Dedifferentiated amniotic fluid mesenchymal stem cell (primary cell): ENCODE data around the gene NLRC5.

Experiments used
- DNase-seq: peaks from one replicate; pipeline ENCODE4 v3.0.0-alpha.2; 2016; ENCODE audit errors: extremely low spot score

Gene NLRC5

DNA sequence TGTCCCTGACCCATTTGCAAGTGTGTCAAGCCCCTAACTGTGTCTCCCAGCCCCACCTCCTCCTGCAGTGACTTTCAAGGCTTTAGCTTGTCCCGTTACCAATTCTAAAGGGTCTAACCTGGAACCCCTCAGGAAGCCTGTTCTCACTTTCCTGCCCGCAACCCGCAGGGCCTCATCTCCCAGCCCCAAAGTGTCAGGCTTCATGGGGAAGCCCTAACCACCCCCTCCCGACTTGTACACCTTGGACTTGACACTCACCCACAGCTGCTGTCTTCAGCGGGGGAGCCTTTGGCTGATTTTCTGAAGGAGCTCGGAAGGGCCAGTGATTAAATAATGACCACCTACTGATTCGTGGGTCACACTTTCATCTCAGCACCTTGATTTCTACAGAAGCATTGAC lies 33.1 kb downstream of the NLRC5 start:
- no peak for DNase-seq

DNA sequence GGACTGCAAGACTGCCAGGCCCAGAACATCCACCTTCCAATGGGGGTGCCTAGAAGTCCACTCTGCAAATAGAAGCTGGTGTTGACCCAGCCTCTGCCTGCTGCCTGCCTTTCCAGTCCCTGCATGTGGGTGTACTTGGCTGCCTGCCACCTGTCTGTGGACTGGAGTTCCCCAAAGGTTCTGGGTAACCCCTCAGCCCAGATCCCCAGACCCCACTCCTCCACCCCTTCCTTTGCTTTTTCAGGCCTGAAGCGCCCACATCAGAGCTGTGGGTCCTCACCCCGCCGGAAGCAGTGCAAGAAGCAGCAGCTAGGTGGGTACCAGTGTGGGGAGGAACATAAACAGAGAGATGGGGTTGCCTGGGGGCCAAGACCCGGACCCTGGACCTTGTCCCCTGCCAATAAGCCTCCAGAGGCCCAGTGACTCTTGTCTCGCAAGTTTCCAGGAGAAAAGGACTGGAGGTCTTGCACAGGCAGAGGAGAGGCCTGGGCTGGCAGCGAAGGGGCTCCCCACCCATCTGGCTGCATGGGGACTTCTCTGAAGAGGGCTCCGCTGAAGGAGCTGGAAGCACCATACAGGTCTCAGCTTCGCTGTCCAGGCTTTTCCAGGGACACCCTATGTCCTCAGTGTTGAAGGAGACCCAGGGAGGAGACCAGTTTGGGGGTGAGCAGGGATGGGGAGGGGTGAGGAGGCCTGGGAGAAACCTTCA lies 34.3 kb downstream of the NLRC5 start:
- DNase-seq: no peak

DNA sequence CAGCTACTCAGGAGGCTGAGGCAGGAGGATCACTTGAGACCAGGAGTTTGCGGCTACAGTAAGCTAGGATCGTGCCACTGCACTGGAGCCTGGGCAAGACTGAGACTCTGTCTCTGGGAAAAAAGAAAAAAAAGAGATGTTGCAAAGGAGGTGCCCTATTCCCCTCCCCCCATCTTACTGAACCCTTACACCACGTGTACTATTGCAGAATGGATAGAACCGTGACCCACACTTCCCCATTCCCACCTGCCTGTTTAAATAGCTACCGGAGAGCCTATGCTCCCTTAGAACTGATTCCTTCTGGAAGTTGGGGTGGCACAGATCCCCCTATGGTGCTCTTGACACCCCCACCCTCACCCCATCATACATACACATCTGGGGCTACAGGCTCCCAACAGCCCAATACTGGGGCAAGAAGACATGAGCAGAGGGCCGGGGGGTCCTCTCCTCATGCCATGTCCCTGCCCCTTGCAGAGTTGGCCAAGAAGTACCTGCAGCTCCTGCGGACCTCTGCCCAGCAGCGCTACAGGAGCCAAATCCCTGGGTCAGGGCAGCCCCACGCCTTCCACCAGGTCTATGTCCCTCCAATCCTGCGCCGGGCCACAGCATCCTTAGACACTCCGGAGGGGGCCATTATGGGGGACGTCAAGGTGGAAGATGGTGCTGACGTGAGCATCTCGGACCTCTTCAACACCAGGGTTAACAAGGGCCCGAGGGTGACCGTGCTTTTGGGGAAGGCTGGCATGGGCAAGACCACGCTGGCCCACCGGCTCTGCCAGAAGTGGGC lies 35.7 kb downstream of the NLRC5 start:
- no peak for DNase-seq

DNA sequence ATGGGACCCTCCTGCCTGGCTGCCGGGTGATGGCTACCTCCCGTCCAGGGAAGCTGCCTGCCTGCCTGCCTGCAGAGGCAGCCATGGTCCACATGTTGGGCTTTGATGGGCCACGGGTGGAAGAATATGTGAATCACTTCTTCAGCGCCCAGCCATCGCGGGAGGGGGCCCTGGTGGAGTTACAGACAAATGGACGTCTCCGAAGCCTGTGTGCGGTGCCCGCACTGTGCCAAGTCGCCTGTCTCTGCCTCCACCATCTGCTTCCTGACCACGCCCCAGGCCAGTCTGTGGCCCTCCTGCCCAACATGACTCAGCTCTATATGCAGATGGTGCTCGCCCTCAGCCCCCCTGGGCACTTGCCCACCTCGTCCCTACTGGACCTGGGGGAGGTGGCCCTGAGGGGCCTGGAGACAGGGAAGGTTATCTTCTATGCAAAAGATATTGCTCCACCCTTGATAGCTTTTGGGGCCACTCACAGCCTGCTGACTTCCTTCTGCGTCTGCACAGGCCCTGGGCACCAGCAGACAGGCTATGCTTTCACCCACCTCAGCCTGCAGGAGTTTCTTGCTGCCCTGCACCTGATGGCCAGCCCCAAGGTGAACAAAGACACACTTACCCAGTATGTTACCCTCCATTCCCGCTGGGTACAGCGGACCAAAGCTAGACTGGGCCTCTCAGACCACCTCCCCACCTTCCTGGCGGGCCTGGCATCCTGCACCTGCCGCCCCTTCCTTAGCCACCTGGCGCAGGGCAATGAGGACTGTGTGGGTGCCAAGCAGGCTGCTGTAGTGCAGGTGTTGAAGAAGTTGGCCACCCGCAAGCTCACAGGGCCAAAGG lies 36.8 kb downstream of the NLRC5 start:
- DNase-seq: no peak

- no peak for DNase-seq
These were observed 37.4 kb downstream of the NLRC5 start for GRCh38 chr16:57026778-57027062.

- no peak for DNase-seq
These were observed 37.7 kb downstream of the NLRC5 start for GRCh38 chr16:57027067-57027466.

DNA sequence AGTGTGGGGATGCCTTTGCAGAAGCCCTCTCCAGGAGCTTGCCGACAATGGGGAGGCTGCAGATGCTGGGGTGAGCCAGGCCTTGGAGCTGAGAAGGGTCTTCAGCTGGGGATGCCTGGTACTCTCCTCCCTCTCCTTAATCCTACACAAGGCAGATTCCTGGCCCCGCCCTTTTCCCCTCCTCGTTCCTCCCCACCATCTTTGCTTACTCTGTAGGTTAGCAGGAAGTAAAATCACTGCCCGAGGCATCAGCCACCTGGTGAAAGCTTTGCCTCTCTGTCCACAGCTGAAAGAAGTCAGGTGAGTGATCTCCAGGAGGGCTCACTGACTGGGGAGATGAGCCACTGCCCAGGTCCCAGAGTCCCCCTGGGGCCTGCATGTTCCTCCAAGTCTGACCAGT lies 38.7 kb downstream of the NLRC5 start:
- DNase-seq: no peak

DNA sequence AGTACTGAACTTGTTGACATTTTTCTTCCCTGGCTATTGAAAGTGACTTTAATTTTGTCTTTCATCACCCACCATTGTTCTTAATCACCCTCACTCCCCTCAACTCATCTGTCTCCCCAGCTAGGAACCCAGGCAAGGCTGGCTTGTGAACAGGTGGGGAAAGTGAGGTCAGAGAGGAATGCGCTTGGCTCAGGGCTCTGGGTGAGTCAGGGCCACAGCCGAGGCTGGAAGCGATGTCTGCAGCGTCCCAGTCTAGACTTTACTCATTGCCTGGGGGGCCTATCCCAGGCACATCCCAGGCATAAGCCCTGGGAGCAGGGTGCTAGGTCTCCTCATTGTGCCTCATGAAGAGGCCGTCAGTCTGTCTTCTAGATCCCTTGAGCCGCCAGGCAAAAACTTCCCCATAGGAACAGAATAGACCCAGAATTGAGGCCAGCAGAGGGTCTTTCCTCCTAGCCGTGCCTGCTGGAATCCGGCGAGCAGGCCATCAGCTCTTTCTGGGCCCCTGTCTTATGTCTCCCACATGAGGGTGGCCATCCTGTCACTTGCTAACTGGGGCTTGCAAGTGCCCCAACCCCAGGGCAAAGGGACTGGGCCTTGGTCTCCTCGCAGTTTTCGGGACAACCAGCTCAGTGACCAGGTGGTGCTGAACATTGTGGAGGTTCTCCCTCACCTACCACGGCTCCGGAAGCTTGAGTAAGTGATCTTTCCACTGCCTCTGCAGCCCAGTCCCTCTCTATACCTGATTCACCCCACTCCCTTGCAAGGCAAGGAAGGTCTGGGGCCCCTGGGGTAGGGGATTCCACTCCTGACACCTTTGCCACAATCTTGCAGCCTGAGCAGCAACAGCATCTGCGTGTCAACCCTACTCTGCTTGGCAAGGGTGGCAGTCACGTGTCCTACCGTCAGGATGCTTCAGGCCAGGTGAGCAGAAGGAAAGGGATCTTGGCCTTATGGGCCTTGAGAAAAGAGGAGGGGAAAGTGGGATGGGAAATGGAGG lies 40.1 kb downstream of the NLRC5 start:
- DNase-seq: no peak

DNA sequence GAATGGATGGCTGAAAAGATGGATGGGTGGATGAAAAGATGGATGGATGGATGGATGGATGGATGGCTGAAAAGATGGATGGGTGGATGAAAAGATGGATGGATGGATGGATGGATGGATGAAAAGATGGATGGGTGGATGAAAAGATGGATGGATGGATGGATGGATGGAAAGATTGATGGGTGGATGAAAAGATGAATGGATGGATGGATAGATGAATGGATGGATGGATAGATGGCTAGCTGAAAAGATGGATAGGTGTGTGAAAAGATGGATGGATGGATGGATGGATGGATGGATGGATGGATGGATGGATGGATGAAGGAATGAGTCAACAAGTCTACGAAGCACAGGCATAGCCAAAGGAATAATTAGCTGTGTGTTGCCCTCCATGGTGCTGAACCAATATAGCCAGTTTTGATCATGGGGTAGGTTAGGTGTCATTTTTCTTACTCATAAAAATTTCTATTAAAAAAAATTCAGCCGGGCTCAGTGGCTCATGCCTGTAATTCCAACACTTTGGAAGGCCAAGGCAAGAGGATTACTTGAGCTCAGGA lies 41.1 kb downstream of the NLRC5 start:
- no peak for DNase-seq

GRCh38 chr16:57031156-57031555 lies 41.8 kb downstream of the NLRC5 start:
- DNase-seq: no peak

GRCh38 chr16:57032346-57032745 lies 43.0 kb downstream of the NLRC5 start:
- DNase-seq: no peak

DNA sequence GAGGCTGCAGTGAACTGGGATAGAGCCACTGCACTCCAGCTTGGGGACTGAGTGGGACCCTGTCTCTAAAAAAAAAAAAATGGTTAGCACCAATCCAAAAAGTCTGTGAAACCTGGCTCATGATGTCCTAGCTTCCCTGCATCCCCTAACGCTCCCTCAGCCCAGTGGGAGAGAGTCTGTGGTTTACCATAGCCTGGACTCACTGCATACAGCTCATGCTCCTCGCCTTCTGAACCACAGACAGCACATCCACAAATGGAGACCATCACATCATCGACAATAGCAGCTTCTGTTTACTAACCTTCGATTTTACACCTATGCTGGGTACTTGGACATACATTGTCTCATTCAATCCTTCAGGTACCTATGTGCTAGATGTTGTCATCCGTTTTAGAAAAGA lies 43.6 kb downstream of the NLRC5 start:
- DNase-seq: no peak

- DNase-seq: no peak
These were observed 47.0 kb downstream of the NLRC5 start for GRCh38 chr16:57036315-57036714.

GRCh38 chr16:57036945-57037344 lies 47.6 kb downstream of the NLRC5 start:
- no peak for DNase-seq

- no peak for DNase-seq
These were observed 48.8 kb downstream of the NLRC5 start for GRCh38 chr16:57038166-57038565.

GRCh38 chr16:57039148-57039812 lies 49.9 kb downstream of the NLRC5 start:
- no peak for DNase-seq

GRCh38 chr16:57041182-57042156 lies 52.1 kb downstream of the NLRC5 start:
- no peak for DNase-seq

GRCh38 chr16:57042157-57043111 lies 53.1 kb downstream of the NLRC5 start:
- no peak for DNase-seq
